Colonic mucosa (tissue), 4 donors: Measurements from ENCODE around the gene TM7SF2. TPM values are rescaled to one million over a fixed set of nuclear protein-coding genes. Genes with fewer than 3 reads are reported as not detected.
A peak's percentile ranks its signal among the peaks of the same experiment; 100 is the strongest.

Source experiments
- DNase-seq: peaks from one replicate; pipeline ENCODE4 v3.0.0-alpha.2; 2020
- H3K27ac ChIP-seq: fragments of 200-600 bp; one replicate; pipeline ENCODE4 v1.8.0; 2021
- H3K27me3 ChIP-seq: fragments of 200-600 bp; one replicate; pipeline ENCODE4 v1.8.0; 2021
- H3K36me3 ChIP-seq: fragments of 200-600 bp; one replicate; pipeline ENCODE4 v1.8.0; 2021
- H3K4me1 ChIP-seq: fragments of 200-600 bp; one replicate; pipeline ENCODE4 v1.8.0; 2021; ENCODE audit warnings: mild to moderate bottlenecking
- H3K4me3 ChIP-seq: fragments of 200-600 bp; one replicate; pipeline ENCODE4 v1.8.0; 2021
- H3K9ac ChIP-seq, 2 donors: one replicate each; pipeline ENCODE4 v1.7.0; 2013; ENCODE audit warnings: control low read depth in 2 of 2, low read depth in 2 of 2, low read length in 2 of 2
- H3K9me3 ChIP-seq: fragments of 200-600 bp; one replicate; pipeline ENCODE4 v1.8.0; 2021
- intact Hi-C: fragments of 100-400 bp; cut with DNase I; formaldehyde crosslinking; loops from one replicate; pipeline ENCODE4 v1.14.1; 2022
- total RNA-seq, 2 donors: library from RNA; stranded (reverse); fragmentation: NEBNext Ultra II Directional in 1 of 2; extraction: Animal tissue kit (Norgen Biotek cat#: 25700) in 1 of 2; gene quantifications; one replicate each; pipeline ENCODE4 v1.2.1, GENCODE V29; 2021
- TF ChIP-seq, protein P1 (sequence below): fragments of 200-600 bp; IDR thresholded peaks from one replicate; pipeline ENCODE4 v1.8.0; 2022; ENCODE audit warnings: antibody characterized with exemption, mild to moderate bottlenecking
- donor health status: healthy.
- donor health status: DM: no; HTN: no; CAD: no.
- donor health status: DM: no; HTN: no; CAD: no.

The TM7SF2 gene
- 10 to 100 TPM; 26.6 to 40.0 TPM for total RNA-seq

DNA sequence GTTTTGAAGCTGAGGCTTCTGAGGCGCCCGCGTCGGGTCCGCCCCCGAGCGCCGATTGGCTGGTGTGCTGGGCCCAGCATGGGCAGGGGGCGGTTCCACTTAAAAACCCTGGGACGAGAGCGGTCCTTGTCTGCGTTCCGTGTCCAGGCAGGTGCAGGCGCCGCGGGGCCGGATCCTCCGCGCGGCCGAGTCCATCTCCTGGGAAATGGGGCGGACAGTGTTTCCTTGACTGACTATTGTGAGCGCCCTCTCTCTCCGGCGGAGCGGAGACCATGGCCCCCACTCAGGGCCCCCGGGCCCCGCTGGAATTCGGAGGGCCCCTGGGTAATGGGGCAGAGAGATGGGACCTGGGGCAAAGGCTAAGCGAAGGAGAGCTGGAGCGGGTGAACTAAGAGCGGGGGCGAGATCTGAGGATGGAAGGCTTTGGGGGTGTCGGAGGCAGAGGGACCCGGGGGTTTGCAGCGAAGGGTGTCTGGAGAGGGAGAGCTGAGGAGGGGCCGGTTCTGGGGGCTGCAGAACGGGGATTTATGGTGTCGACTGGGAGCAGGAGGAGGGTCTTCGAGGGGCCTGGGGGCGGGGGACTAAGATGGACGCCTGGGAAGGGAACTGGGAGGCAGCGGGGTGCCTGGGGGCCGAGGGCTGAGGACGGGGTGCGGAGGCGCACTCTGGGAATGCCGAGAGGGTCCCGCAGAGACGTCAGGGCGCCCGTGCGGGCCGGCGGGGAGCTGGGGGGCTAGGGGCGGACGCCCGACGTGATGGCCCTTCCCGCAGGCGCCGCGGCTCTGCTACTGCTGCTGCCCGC is at the start of gene TM7SF2:
Gene TM7SF2, plus strand, starts transcription at position 129 of the 802 bp plus-strand sequence. Its CDS starts 144 bp downstream, at position 273.
- TF ChIP-seq, protein P1, sequence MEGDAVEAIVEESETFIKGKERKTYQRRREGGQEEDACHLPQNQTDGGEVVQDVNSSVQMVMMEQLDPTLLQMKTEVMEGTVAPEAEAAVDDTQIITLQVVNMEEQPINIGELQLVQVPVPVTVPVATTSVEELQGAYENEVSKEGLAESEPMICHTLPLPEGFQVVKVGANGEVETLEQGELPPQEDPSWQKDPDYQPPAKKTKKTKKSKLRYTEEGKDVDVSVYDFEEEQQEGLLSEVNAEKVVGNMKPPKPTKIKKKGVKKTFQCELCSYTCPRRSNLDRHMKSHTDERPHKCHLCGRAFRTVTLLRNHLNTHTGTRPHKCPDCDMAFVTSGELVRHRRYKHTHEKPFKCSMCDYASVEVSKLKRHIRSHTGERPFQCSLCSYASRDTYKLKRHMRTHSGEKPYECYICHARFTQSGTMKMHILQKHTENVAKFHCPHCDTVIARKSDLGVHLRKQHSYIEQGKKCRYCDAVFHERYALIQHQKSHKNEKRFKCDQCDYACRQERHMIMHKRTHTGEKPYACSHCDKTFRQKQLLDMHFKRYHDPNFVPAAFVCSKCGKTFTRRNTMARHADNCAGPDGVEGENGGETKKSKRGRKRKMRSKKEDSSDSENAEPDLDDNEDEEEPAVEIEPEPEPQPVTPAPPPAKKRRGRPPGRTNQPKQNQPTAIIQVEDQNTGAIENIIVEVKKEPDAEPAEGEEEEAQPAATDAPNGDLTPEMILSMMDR, result no peak
- Histone ChIP-seq H3K27me3 (no peaks in the 10 kb centered on the region), H3K9ac (peak within 1 kb of the TSS; percentile 81 to 83), H3K27ac (peak within 1 kb of the TSS; percentile 54), H3K9me3 (no peaks in the 10 kb centered on the region), H3K4me3 (peak within 1 kb of the TSS; percentile 57), H3K4me1 (peaks cover 31% of the 10 kb centered on the region), H3K36me3 (no peaks in the 10 kb centered on the region)
- intact Hi-C loops, result loop anchor here (10.0 kb wide), 1 partner anchor 143 kb away; no protein-coding TSS in a partner anchor
- peak; percentile 98 for DNase-seq

DNA sequence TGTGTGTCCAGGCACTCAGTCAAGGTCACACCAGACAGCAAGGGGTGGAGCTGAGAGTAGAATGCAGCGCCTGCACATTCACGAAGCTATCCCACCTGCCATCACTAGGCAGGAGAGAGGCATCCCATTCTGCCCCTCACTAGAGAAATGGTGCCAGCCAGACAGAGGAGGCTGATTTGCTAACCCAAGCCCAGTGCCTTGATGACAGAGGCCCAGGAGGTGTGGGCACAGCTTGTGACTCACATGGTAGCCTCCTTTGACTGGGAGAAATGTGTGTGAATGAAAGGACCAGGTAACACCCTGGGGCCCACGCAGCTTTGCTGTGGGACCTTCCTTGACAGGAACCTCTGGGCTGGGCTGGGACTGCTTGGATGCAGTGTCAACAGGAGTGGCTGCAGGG is 48.1 kb upstream of the TM7SF2 start:
- Histone ChIP-seq H3K27ac (no peak overlapping the region), H3K9me3 (no peaks in the 10 kb centered on the region), H3K9ac (no peak overlapping the region), H3K4me3 (no peak overlapping the region), H3K27me3 (no peaks in the 10 kb centered on the region), H3K4me1 (no peaks in the 10 kb centered on the region), H3K36me3 (no peaks in the 10 kb centered on the region)
- TF ChIP-seq, protein P1, result no peak
- no peak for DNase-seq
- intact Hi-C loops, result no loop called here

DNA sequence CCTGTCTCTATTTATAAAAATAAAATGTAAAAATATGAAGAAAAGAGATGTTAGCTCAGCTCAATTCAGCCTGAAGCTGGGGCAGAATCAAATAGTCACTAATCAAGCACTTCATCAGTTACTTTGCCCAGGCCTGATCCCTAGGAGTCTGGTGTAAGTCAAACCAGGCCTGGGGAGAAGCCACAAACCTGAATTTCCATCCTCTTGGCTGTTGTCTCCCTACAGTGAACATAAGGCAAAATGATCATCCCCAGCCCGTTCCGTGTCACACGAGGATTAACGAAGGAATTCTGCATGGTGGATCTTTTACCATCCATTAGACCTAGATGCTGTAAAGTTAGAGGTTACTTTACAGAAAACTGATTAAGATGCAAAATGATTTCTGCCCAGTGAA is 46.8 kb upstream of the TM7SF2 start:
- no peak overlapping the region for H3K4me3 ChIP-seq
- H3K9me3 ChIP-seq, result no peaks in the 10 kb centered on the region
- no peaks in the 10 kb centered on the region for H3K27me3 ChIP-seq
- H3K9ac ChIP-seq, result no peak overlapping the region
- no peak for DNase-seq
- intact Hi-C loops, result no loop called here
- TF ChIP-seq, protein P1, result no peak
- no peak overlapping the region for H3K27ac ChIP-seq
- no peaks in the 10 kb centered on the region for H3K4me1 ChIP-seq
- H3K36me3 ChIP-seq, result no peaks in the 10 kb centered on the region

DNA sequence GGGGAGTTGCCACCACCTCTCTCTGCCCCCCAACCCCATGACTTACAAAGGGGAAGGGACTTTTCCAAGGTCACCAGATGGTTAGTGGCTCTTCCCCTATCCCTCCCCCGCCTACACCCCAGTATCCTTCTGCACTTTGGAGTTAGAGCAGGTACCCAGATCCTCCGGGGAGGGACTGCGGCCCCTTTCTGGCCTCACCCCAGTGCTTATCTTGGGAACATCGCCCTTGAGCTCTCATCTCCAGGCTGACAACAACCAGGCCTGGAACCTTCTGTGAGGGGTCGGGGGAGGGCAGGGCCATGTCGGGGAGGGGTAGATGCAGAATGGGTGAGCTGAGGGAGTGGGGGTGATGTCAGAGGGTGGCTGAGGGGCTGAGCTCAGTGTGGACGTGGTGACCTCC is 45.8 kb upstream of the TM7SF2 start:
- no peak for DNase-seq
- Histone ChIP-seq H3K27me3 (no peaks in the 10 kb centered on the region), H3K4me3 (no peak overlapping the region), H3K9ac (no peak overlapping the region), H3K27ac (no peak overlapping the region), H3K9me3 (no peaks in the 10 kb centered on the region), H3K4me1 (no peaks in the 10 kb centered on the region), H3K36me3 (no peaks in the 10 kb centered on the region)
- TF ChIP-seq, protein P1, result no peak
- intact Hi-C loops, result no loop called here

DNA sequence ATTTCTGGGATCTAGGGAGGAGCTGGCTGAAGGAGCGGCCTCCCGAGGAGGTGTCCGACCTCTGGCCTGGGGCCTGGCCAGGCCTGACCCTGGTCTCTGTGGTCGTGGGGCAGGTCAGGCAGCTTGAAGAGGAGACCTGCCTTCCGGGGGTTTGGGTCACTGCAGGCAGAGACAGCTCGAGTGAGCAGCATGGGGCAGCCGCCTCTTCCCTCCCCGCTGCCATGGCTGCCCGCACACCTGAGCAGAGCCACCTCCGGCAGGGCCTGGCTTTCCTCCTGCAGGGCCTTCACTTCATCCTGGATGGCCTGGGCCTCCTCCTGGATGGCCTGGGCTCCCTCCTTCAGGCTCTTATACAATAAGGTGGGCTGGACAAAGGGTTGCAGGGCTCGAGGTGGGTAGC is 45.4 kb upstream of the TM7SF2 start:
- intact Hi-C loops, result no loop called here

More for the DNA sequence above, 45.4 kb upstream of the TM7SF2 start:
- no peaks in the 10 kb centered on the region for H3K4me1 ChIP-seq
- no peak overlapping the region for H3K9ac ChIP-seq
- H3K27ac ChIP-seq, result no peak overlapping the region
- H3K36me3 ChIP-seq, result no peaks in the 10 kb centered on the region
- H3K9me3 ChIP-seq, result no peaks in the 10 kb centered on the region
- no peak overlapping the region for H3K4me3 ChIP-seq
- H3K27me3 ChIP-seq, result no peaks in the 10 kb centered on the region
- no peak for DNase-seq
- TF ChIP-seq, protein P1, result no peak
